Fibroblast of the conjunctiva (primary cell): ENCODE data around the gene ERLIN1.
"Not testable (repeated sequence)": the region's sequence is repeated elsewhere in the genome, so short reads cannot be mapped to it uniquely, and the experiment has no call there.

Source experiments
- DNase-seq: peaks from one replicate; pipeline ENCODE4 v3.0.0-alpha.2; 2010; ENCODE audit warnings: low read depth

ERLIN1 gene

DNA sequence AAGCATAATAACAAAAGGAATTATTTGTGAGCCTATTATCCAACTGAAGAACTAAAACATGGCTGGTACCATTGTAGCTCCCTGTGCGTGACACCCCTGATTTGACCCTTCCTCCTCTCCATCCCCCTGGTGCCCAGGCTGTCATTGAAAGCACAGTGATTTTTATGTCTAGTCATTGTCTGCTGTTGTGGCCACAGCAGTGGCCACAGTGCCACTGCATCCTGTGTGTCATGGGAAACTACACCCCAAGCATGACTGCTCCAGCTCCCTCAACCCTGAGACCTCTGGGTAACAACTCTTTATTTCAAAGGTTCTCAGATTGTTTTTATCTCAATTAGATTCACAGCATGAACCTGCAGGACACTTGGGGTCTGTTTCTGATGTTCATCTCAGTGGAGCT lies 52.0 kb downstream of the ERLIN1 start:
- DNase-seq = no peak

DNA sequence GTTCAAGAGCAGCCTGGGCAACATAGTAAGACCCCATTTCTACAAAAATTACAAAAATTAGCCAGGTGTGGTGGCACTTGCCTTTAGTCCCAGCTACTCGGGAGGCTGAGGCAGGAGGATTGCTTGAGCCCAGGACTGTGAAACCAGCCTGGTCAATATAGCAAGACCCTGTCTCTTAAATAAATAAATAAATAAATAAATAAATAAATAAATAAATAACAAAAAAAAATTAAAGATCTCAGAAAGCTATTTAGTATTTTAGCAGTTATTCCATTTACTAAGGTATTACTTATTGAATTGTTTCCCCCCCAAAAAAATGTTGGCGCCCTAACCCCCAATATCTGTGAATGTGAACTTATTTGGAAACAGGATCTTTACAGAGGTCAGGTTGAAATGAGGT lies 53.4 kb downstream of the ERLIN1 start:
- no peak for DNase-seq

DNA sequence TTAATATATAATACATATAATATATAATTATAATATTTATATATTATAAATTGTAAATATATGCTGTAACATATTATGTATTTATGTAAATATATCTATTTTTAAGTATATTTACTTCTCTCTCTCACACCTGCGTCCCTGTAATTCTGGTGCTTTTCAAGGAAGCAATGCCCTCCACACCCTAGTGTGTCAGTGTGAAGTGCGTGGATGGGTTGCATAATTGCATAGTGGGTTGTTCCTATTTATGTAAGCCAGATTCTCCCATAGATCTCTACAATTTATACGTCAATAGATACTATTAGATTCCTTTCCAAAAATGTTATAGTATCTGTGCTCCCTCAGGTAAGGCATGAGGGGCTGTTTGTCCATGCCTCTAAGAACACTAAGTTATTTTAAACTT lies 54.3 kb downstream of the ERLIN1 start:
- DNase-seq = no peak

DNA sequence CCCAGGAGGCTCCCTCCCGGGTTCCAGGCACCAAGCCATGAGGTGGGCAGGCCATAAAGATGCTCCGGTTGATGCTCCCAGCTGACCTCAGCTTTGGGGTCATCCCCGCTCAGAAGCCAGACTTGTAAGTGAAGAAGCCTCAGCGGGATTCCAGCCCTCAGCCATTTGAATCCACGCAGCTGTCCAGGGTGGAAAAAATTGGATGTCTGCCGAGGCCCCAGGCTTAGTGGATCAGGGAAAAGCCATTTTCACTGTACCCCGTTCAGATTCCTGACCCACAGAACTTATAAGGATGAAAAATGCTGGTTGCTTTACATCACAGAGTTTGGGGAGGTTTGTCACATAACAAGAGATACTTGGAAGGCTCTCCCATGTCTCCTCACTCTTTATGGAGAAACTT lies 55.0 kb downstream of the ERLIN1 start:
- no peak for DNase-seq

DNA sequence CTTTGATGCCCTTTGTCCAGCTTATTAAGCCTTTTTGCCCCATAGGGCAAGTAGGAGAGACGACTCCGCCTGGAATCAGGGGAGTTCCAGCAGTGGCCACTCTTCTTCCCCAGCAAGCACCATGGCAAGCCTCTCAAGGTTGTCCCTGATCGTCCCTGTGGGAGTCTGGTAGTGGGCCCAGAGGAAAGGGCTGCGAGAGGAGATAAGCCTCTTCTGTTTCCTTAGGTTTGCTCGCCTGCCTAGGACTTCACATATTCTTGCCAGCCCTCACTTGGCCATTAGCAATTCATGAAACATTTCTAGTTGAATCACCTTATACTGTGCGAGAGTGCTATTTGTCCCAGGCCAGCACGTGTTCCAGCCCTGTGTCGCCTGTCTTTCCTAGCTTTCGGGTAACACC lies 56.4 kb downstream of the ERLIN1 start:
- DNase-seq = no peak

DNA sequence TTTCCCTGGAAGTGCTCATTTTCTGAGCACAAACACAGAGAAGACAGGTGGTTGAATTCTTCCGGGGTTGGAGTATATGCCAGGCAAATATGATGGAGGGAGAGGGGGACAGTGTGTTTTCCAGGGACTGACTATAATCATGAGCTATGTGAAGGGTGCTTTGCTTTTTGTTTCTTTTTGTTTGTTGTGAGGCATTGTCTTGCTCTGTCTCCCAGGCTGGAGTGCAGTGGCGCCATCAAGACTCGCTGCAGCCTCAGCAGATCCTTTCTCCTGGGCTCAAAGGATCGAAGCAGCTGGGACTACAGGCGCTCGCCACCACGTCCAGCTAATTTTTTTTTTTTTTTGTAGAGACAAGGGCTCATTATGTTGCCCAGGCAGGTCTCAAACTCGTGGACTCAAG lies 56.9 kb downstream of the ERLIN1 start:
- no peak for DNase-seq

DNA sequence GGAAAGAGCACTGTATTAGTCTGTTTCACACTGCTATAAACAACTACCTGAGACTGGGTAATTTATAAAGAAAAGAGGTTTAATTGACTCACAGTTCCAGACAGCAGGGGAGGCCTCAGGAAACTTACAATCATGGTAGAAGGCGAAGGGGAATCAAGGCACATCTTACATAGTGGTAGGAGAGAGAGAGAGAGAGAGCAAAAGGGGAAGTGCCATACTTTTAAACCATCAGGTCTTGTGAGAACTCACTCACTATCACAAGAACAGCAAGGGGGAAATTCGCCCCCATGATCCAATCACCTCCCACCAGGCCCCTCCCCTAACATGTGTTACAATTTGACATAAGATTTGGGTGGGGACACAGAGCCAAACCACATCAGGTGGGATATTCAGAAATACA lies 60.5 kb downstream of the ERLIN1 start:
- DNase-seq = not testable (repeated sequence)

DNA sequence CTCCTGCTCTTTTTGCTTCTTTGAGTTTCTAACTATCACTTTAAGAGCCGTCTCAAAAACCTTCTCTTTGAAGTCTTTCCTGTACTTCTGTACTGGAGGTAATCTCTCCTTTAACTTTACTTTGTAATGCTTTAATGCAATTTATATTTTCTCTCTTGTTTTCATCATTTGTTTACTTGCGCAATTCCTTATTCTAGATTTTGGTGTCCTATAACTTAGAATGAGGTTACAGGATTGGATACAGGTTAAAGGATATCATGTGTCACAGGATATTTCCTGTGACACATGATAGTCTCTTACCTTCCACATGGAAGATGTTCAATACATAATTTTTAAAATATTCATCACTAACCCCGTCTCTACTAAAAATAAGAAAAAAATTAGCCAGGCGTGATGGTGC lies 61.7 kb downstream of the ERLIN1 start:
- no peak for DNase-seq

DNA sequence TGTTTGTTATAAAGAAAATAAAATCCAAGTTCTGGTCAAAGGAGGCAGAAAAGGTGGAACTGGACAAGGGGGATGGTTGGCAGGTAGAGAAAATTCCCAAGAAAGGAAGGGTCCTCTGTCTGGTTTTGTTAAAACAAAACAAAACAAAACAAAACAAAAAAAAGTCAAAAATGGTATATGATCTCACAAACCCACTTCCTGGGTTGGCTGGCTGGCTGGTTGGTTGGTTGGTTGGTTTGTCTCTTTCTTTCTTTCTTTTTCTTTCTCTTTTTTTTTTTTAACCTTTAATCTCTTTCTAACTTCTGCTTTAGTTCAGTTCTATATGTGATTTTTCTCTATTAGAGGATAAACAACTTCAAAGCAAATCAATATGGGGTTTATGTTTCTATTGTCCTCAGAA lies 63.0 kb downstream of the ERLIN1 start:
- DNase-seq = no peak

DNA sequence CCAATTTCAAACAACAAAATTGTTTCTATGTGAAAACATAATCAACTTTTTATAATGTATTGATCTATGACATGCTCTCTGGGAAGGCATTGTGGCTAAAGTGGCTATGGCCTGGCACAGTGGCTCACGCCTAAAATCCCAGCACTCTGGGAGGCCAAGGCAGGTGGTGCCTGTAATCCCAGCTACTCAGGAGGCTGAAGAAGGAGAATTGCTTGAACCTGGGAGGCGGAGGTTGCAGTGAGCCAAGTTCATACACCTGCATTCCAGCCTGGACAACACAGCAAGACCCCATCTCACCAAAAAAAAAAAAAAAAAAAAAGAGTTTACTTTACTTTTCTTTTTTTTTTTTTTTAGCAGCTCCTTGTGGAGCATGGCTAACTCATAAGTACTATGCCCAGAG lies 65.3 kb downstream of the ERLIN1 start:
- DNase-seq = no peak

DNA sequence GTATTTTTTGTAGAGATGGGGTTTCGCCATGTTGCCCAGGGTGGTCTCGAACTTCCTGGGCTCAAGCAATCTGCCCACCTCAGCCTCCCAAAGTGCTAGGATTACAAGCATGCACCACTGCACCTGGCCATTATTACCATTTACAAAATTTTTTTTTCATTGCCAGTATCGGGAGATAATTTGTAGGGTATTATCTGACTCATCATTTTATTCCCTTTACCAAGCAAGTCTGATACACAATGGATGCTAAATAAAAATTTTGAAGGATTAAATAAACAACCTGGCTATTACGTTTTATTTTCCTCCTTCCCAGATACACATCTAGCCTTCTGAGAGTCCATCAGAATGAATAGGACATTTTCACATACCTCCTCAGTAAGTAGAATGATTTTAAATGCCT lies 66.1 kb downstream of the ERLIN1 start:
- DNase-seq = no peak

DNA sequence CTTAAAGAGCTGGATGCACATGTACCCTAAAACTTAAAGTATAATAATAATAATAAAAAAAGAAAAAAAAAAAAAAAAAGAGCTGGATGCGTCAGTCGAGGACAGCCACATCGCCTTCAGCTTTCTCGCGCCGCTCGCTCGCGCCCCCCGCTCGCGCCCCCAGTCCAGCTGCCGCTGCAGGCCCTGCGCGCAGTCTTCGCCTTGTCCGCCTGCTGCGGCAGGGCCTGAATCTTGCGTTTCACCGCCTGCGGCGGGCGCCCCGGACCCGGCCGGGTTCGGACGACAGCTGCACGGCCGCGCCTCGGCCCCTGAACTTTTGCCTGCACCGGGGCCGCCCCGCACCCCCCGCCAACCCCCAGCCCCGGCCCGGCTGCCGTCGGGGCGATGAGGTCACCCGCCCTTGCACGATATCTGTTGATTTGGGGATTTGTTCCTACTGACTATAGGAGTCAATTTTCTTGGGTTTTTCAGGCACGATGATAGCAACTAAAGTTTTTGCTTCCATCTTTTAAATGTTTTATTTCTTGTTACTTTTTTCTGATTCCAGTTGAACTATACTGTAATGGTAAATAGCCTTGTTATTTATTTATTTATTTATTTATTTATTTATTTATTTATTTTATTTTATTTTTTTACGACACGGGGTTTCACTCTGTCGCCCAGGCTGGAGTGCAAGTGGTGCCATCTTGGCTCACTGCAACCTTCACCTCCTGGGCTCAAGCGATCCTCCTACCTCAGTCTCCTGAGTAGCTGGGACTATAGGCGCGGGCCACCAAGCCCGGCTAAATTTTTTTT lies 70.7 kb downstream of the ERLIN1 start:
- DNase-seq = no peak

DNA sequence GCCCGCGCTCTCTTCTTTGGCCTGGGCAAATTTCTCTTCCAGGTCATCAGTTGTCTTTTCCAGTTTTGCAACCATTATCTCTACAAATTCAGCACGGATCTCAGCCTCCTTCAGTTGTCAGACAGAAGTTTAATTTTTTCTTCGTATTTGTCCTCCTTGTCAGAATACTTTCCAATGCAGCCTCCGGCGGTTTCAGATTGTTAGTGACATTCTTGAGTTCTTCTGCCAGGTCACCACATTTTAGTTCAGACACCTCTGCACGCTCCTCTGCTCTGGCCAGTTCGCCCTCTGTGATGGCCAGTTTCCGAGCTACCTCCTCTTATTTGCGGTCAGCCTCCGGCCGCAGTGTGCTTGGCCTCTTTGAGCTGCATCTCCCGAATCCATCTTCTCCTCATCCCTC lies 71.4 kb downstream of the ERLIN1 start:
- no peak for DNase-seq

DNA sequence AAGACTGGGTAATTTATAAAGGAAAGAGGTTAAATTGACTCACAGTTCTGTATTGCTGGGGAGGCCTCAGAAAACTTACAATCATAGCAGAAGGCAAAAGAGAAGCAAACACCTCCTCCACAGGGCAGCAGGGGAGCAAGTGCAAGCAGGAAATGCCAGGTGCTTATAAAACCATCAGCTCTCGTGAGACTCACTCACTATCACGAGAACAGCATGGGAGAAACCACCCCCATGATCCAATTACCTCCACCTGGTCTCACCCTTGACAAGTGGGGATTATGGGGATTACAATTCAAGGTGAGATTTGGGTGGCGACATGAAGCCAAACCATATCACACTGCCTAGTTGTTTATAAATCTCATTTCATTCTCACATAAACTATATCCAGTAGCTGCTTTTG lies 76.2 kb downstream of the ERLIN1 start:
- DNase-seq = no peak

DNA sequence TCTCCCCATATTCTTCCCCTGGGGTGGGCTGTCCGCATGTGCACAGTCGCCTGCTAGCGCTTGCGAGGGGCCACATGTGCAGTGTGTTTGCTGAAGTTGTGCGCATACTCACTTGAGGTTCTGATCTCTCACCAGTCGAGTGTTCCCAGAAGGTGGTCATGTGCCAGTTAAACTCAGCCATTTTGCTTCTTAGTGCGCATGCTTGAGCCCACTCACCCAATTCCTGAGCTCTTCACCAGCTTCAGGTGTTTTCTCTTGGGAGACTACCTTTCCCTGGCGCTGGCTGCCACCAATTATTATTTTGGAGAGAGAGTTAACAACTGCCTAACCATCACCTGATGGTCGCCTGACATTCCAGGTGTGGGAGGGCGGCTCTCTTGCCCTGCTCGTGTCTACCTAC lies 79.0 kb downstream of the ERLIN1 start:
- no peak for DNase-seq

DNA sequence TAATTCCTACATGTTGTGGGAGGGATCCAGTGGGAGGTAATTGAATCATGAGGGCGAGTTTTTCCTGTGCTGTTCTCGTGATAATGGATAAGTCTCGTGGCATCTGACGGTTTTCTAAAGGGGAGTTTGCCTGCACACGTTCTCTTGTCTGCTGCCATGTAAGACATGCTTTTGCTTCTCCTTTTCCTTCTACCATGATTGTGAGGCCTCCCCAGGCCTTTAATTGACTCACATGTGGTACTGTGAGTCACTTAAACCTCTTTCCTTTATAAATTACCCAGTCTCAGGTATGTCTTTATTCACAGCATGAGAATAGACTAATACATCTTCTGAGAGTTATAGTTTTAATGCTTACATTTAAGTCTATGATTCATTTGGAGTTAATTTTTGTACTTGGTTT lies 81.5 kb downstream of the ERLIN1 start:
- DNase-seq = no peak

DNA sequence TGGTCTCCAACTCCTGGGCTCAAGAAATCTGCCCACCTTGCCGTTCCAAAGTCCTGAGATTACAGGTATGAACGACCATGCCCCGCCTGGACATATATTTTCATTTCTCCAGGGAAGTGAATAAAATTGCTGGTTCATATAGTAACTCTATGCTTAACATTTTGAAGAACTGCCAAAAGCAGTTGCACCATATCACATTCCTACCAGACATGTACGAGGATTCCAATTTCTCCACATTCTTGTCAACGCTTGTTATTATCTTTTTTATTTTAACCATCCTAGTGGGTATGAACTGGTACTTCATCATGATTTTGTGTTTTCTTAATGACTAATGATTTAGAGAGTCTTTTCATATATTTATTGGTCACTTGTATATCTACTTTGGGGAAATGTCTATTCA lies 82.2 kb downstream of the ERLIN1 start:
- no peak for DNase-seq

DNA sequence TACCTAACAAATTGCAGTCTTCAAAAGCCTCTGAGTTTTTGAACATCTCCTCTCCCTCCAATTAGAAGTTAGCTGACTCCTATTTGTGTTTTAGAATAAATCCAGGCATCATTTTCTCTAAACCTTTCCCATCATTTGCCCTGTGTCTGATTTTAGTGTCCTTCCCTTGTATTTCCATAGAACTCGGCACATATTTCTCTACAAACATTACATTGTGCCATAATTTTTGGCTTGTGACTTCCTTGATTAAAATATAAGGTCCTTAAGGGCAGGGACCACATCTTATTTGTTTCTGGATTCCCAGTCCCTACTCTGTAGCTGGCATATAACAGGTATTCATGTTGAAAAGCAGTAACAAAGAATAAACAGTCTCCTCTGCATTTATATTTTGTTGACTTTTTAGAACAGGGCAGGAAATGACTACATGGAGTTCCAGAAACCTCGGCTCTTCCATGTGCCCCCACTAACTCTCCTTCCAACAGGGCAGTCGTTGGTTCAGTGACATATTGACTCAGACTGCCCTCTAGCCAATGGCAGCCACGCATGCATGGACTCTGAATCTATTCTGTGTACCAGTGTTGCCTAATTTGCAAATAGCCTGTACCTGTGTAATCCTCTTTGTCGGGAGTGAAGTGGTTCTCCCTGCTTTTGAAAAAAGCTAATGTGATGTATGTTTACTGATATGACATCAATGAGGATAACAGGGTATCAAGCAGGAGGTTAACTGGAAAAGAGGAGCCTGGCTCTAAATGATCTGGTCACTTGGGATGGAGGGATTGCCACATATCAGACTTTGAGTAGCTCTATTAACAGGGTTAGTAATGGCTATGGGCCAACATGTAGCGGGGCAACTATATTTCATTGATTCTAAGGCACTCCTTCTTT lies 84.4 kb downstream of the ERLIN1 start:
- DNase-seq = no peak

DNA sequence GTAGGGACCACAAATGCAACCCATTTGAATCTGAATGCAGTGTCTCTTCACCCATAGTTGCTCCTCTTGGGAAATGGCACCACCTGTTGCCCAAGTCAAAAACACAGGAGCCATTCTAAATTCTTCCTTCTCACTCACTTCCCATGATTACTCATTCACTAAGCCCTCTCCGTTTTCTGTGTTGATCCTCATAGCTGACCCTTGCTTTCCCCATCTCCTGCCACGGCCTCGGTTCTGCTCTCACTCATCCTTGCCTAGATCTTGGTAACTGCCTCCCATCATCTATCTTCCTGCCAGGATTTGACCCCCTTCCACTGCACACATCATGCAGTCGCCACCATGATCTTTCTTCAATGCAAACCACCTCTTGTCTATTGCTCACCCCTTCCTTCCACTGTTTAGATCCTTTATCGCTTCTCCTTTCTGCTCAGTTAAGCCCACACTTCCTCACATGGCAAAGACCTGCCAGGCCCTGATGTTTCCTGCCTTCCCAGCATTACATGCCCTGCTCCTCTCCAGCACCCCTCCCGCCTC lies 85.1 kb downstream of the ERLIN1 start:
- no peak for DNase-seq
